ENCODE measurements around the gene CELA2A. TPM values are rescaled to one million over a fixed set of nuclear protein-coding genes. Genes with fewer than 3 reads are reported as not detected.

CELA2A gene
- total and polyA plus RNA-seq, 2 of the 13 experiments (the other 11 are each of a cell fraction or from before 2014, with no cell fraction given), result not detected

DNA sequence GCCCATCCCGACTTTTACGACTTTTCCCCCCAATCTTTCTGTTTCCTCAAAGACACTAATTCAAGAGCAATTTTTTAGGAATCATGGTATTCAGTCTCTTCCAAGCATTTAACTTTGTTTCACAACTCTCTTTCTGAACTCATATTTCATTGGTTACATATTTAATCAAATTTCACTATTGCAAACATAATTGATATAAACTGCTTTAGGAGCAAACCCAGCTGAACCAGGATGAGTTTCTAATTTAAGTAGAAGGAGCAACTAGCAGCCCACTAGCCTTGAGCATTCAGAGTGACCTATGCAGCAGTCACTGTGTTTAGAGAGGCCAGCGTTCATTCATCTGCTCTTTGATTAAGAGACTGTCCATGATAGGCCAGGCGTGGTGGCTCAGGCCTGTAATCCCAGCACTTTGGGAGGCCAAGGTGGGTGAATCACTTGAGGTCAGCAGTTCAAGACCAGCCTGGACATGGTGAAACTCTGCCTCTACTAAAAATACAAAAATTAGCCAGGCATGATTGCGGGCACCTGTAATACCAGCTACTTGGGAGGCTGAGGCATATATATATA lies 21.2 kb downstream of the CELA2A start:
- in situ Hi-C loops (cut with HindIII; ENCODE audit: extremely low pct_ligation_motif_present, low pct_unique_long_range_greater_than_20kb) (no loop called here), intact Hi-C loops (cut with micrococcal nuclease; ENCODE audit: unreplicated experiment) (no loop called here)
- ChIA-PET CTCF (ENCODE audit: low intra/inter-chr PET ratio, low total read pairs) (no interaction called here), POLR2A (no interaction called here)
- no peak overlapping the region for H3K4me3 ChIP-seq (replicated peaks in 1 of 3; ENCODE audit: insufficient read depth in 1 of 3, low read depth in 2 of 3, low read length in 3 of 3)
- no peaks in the 10 kb centered on the region for H3K9me3 ChIP-seq (ENCODE audit: low read length)
- no peak overlapping the region for H3K4me2 ChIP-seq (ENCODE audit: low read depth, low read length)
- H4K20me1 ChIP-seq (ENCODE audit: insufficient read depth, low read length), result no peaks in the 10 kb centered on the region
- TF ChIP-seq ZNF160 (CRISPR knock-in tag; IDR thresholded peaks at IDR 0.05) (no peak), NFYB (CRISPR knock-in tag; IDR thresholded peaks at IDR 0.05) (no peak), ZFP62 (CRISPR knock-in tag; IDR thresholded peaks at IDR 0.05) (no peak), ZNF34 (CRISPR knock-in tag; IDR thresholded peaks at IDR 0.05; ENCODE audit: borderline replicate concordance) (no peak), ZNF354B (CRISPR knock-in tag; IDR thresholded peaks at IDR 0.05) (no peak), ONECUT2 (CRISPR knock-in tag; IDR thresholded peaks at IDR 0.05) (no peak)
- TF ChIP-seq, protein P1, sequence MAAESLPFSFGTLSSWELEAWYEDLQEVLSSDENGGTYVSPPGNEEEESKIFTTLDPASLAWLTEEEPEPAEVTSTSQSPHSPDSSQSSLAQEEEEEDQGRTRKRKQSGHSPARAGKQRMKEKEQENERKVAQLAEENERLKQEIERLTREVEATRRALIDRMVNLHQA (CRISPR knock-in tag; IDR thresholded peaks at IDR 0.05), result no peak
- TF ChIP-seq, protein P2, sequence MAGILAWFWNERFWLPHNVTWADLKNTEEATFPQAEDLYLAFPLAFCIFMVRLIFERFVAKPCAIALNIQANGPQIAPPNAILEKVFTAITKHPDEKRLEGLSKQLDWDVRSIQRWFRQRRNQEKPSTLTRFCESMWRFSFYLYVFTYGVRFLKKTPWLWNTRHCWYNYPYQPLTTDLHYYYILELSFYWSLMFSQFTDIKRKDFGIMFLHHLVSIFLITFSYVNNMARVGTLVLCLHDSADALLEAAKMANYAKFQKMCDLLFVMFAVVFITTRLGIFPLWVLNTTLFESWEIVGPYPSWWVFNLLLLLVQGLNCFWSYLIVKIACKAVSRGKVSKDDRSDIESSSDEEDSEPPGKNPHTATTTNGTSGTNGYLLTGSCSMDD (CRISPR knock-in tag; IDR thresholded peaks at IDR 0.05), result no peak
- TF ChIP-seq, protein P3, sequence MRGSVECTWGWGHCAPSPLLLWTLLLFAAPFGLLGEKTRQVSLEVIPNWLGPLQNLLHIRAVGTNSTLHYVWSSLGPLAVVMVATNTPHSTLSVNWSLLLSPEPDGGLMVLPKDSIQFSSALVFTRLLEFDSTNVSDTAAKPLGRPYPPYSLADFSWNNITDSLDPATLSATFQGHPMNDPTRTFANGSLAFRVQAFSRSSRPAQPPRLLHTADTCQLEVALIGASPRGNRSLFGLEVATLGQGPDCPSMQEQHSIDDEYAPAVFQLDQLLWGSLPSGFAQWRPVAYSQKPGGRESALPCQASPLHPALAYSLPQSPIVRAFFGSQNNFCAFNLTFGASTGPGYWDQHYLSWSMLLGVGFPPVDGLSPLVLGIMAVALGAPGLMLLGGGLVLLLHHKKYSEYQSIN (CRISPR knock-in tag; IDR thresholded peaks at IDR 0.05; ENCODE audit: borderline replicate concordance), result no peak
- 56% methylated on average over 5 of the region's 5 CpGs for WGBS (ENCODE audit: low lambda C conversion rate)
- H3K79me2 ChIP-seq (ENCODE audit: insufficient read depth, low read length), result no peaks in the 10 kb centered on the region
- no peak for ATAC-seq
- no peak overlapping the region for H3K9ac ChIP-seq (ENCODE audit: insufficient read depth, low read depth, low read length)
- H3K36me3 ChIP-seq (replicated peaks in 1 of 2; ENCODE audit: control insufficient read depth in 1 of 2, insufficient read depth in 2 of 2, low read length in 2 of 2), result no peaks in the 10 kb centered on the region
- no peak for DNase-seq (ENCODE audit: low spot score)
- H3K27ac ChIP-seq (ENCODE audit: extremely low read length, insufficient read depth, low read length), result no peak overlapping the region
- no TSS peak for BruUV-seq (replicated peaks)
- peaks cover 0 to 1% of the 10 kb centered on the region in 2 experiments; a peak in 1 of 5 replicates for H3K27me3 ChIP-seq (ENCODE audit: control insufficient read depth in 1 of 2, insufficient read depth in 2 of 2, low read length in 2 of 2)
- no peak for FAIRE-seq
- H3K4me1 ChIP-seq (ENCODE audit: insufficient read depth, low read length), result no peaks in the 10 kb centered on the region
- no peak overlapping the region for H2AFZ ChIP-seq (ENCODE audit: low read length)

Data from HepG2 (cell line).